Measurements from ENCODE around the gene PGAP1. TPM values are rescaled to one million over a fixed set of nuclear protein-coding genes. Genes with fewer than 3 reads are reported as not detected.
A peak's percentile ranks its signal among the peaks of the same experiment; 100 is the strongest.

PGAP1 gene
- polyA plus RNA-seq, 1 experiment, result 6.4 TPM

DNA sequence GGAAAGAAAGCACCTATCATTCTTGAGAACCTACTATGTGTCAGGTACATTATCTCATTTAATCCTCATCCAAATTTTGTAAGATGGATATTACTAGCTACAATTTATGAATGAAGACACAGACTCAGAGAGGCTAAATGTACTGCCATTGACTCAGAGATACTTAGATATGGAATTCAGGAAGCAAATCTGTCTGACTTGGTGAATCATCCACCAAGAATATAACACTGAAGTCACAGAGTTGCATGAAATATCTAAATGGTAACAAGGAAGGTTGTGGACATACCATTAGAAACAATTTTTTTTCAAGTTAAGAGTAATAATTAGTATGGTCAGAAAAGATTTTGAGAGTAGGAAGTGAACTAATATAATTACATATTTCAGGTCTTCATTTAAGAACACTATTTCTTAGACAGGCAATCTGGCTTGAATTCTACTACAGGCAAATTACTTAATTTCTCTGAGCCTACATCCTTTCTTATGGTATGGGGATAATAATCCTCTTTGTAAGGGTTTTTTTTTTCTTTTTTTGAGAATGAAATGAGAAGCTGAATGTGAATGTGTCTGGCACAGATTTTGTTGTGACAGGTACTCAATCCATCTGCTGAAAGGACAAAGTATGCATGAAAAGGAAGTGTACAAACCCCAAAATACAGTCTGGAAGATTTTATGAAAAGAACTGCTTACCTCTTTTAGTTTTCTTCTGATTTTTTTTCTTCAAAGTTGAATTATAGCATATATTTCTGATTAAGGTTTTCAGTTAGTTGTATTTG lies 102.6 kb downstream of the PGAP1 start:
- POLR2A ChIA-PET, result interaction anchor here (1.5 kb wide), 1 partner anchor 24 kb away, joined by 4 read pairs; the partner anchor contains the start of gene GTF3C3
- no peaks in the 10 kb centered on the region for H3K27me3 ChIP-seq (ENCODE audit: control insufficient read depth, insufficient read depth, low read length)
- CTCF ChIA-PET, result interaction anchor here (1.2 kb wide), 1 partner anchor 345 kb away, joined by 3 read pairs; no protein-coding TSS in a partner anchor
- peaks cover 2% of the 10 kb centered on the region; the same call in 1 of the 2 replicates for H3K9me3 ChIP-seq (ENCODE audit: control insufficient read depth, insufficient read depth, low read length)
- H3K27ac ChIP-seq (ENCODE audit: low read depth, low read length), result no peak overlapping the region
- TF ChIP-seq, protein P1, sequence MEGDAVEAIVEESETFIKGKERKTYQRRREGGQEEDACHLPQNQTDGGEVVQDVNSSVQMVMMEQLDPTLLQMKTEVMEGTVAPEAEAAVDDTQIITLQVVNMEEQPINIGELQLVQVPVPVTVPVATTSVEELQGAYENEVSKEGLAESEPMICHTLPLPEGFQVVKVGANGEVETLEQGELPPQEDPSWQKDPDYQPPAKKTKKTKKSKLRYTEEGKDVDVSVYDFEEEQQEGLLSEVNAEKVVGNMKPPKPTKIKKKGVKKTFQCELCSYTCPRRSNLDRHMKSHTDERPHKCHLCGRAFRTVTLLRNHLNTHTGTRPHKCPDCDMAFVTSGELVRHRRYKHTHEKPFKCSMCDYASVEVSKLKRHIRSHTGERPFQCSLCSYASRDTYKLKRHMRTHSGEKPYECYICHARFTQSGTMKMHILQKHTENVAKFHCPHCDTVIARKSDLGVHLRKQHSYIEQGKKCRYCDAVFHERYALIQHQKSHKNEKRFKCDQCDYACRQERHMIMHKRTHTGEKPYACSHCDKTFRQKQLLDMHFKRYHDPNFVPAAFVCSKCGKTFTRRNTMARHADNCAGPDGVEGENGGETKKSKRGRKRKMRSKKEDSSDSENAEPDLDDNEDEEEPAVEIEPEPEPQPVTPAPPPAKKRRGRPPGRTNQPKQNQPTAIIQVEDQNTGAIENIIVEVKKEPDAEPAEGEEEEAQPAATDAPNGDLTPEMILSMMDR (IDR thresholded peaks at IDR 0.05; ENCODE audit: low read depth, low read length), result no peak
- DNase-seq (ENCODE audit: low read depth, low spot score), result peak; percentile 13
- H3K4me3 ChIP-seq (ENCODE audit: low read depth, low read length), result no peak overlapping the region

DNA sequence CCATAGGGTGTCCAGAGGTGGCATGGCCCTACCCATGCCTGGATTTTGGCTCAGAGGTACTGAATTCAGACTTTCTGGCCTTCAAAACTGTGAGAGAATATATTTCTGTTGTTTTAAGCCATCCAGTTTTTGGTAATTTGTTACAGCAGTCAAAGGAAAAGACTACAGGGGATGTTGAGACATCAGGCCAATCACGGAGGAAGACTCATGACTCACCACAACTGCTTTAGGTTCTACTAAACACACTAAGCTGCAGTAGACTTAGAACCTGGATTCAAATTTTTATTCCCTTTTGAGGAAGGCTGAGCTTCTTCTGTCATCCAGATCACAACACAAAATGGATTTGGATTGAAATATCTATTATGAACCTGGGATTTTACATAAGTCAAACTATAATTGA lies 105.3 kb downstream of the PGAP1 start:
- POLR2A ChIA-PET, result no interaction called here
- H3K4me3 ChIP-seq (ENCODE audit: low read depth, low read length), result no peak overlapping the region
- H3K9me3 ChIP-seq (ENCODE audit: control insufficient read depth, insufficient read depth, low read length), result peaks cover 6% of the 10 kb centered on the region
- TF ChIP-seq, protein P1 (IDR thresholded peaks at IDR 0.05; ENCODE audit: low read depth, low read length), result no peak
- CTCF ChIA-PET, result no interaction called here
- H3K27me3 ChIP-seq (ENCODE audit: control insufficient read depth, insufficient read depth, low read length), result no peaks in the 10 kb centered on the region
- DNase-seq (ENCODE audit: low read depth, low spot score), result peak; percentile 7
- H3K27ac ChIP-seq (ENCODE audit: low read depth, low read length), result no peak overlapping the region

DNA sequence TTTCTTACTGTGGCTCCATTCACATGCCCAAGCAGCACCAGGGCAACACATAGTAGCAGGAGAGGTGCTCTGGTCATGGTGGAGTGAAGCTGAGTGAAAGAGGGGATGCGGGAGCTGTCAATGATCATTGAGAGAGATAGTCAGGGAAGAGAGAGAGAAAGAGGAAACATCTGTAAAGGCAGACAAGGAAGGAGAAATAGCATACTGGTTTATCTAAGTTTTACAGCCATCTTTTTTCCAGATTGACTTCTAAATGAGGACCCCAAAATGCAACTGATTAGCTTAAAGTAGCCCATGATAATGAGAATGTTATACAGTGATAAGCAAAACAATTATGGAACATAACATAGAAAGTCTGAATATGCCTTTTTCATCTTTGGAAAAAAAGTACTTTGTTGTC lies 117.2 kb downstream of the PGAP1 start, which contains the start of gene C2orf66:
TSS of gene C2orf66 (minus strand) at position 96 of the 400 bp plus-strand sequence. CDS start at position 77, 19 bp downstream.
- DNase-seq (ENCODE audit: low read depth, low spot score), result no peak
- TF ChIP-seq, protein P1 (IDR thresholded peaks at IDR 0.05; ENCODE audit: low read depth, low read length), result no peak
- Histone ChIP-seq H3K27ac (ENCODE audit: low read depth, low read length) (no peak within 1 kb of the TSS), H3K27me3 (ENCODE audit: control insufficient read depth, insufficient read depth, low read length) (peaks cover 4% of the 10 kb centered on the region), H3K4me3 (ENCODE audit: low read depth, low read length) (no peak within 1 kb of the TSS), H3K9me3 (ENCODE audit: control insufficient read depth, insufficient read depth, low read length) (no peaks in the 10 kb centered on the region)
- CTCF ChIA-PET, result no interaction called here
- POLR2A ChIA-PET, result no interaction called here

DNA sequence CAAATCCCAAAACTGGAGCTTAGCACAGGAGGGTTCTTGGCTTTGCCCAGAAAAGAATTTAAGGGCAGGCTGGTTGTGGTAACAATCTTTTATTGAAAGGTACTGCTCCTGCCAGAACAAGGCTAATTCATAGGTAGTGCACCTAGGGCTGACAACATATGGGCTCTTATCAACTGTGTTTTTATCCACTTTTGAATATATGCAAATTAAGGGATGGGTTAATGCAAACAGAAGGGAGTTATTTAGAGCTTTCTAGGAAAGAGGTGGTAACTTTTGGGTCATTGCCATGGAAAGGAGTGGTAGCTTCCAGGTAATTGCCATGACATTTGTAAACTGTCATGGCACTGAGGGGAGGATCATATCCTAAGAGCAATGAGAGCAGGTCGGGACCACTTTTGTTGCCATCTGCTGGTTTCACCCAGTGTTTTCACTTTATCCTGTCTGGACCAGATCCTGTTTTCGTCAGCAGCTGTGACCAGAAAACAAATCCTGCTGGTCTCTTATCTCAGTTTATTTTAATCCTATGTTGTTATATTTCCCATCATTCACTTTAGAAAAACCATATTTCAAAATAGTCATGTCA lies 118.3 kb downstream of the PGAP1 start:
- ChIA-PET CTCF (interaction anchor here (0.5 to 1.5 kb wide), 2 partner anchors 57 to 406 kb away, joined by 3 to 4 read pairs; no protein-coding TSS in a partner anchor), POLR2A (no interaction called here)
- H3K4me3 ChIP-seq (ENCODE audit: low read depth, low read length), result no peak overlapping the region
- DNase-seq (ENCODE audit: low read depth, low spot score), result no peak
- no peaks in the 10 kb centered on the region for H3K9me3 ChIP-seq (ENCODE audit: control insufficient read depth, insufficient read depth, low read length)
- H3K27me3 ChIP-seq (ENCODE audit: control insufficient read depth, insufficient read depth, low read length), result peaks cover 4% of the 10 kb centered on the region
- H3K27ac ChIP-seq (ENCODE audit: low read depth, low read length), result no peak overlapping the region
- TF ChIP-seq, protein P1 (IDR thresholded peaks at IDR 0.05; ENCODE audit: low read depth, low read length), result no peak

DNA sequence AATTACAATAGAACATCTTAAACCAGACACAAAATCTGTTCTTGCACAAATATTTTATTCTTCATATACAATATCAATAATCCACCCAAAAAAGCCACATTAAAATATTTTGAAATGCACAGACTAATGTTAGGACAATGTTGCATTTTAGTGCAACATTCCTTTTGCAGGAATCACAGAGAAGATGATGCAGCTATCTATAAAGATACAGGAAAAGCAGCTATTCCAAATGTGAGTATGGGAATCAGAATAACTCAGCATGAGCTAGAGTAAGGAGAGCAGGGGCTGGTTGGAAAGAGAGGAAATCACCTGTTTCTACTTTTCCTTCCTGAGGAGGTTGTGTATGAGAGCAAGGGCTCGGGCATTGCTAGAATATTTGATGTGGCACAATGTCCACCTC lies 122.1 kb downstream of the PGAP1 start:
- no peak for DNase-seq (ENCODE audit: low read depth, low spot score)

More for the DNA sequence above, 122.1 kb downstream of the PGAP1 start:
- H3K9me3 ChIP-seq (ENCODE audit: control insufficient read depth, insufficient read depth, low read length), result peaks cover 2% of the 10 kb centered on the region; the same call in 1 of the 2 replicates
- POLR2A ChIA-PET, result no interaction called here
- H3K27me3 ChIP-seq (ENCODE audit: control insufficient read depth, insufficient read depth, low read length), result no peaks in the 10 kb centered on the region
- CTCF ChIA-PET, result interaction anchor here (1.6 kb wide), 1 partner anchor 53 kb away, joined by 4 read pairs; no protein-coding TSS in a partner anchor
- no peak overlapping the region for H3K27ac ChIP-seq (ENCODE audit: low read depth, low read length)
- H3K4me3 ChIP-seq (ENCODE audit: low read depth, low read length), result no peak overlapping the region
- TF ChIP-seq, protein P1 (IDR thresholded peaks at IDR 0.05; ENCODE audit: low read depth, low read length), result no peak
